Peyer's patch (tissue), 4 donors: ENCODE measurements around the gene DPY19L3. TPM values are rescaled to one million over a fixed set of nuclear protein-coding genes. Genes with fewer than 3 reads are reported as not detected.
"Not testable (repeated sequence)": the region's sequence is repeated elsewhere in the genome, so short reads cannot be mapped to it uniquely, and the experiment has no call there.

Experiments
- DNase-seq, 3 donors: peaks; one replicate each; pipeline ENCODE4 v3.0.0-alpha.2; 2017 to 2019
- H3K27ac ChIP-seq, 4 donors: fragments of 200-600 bp; sonication (generic); one replicate each; pipeline ENCODE4 v1.5.1; 2016 to 2019
- H3K27me3 ChIP-seq, 2 donors: fragments of 200-600 bp; sonication (generic); one replicate each; pipeline ENCODE4 v1.5.1; 2019
- H3K36me3 ChIP-seq, 3 donors: fragments of 200-600 bp; sonication (generic); one replicate each; pipeline ENCODE4 v1.5.1; 2016 to 2019
- H3K4me1 ChIP-seq, 4 donors: fragments of 200-600 bp; sonication (generic); one replicate each; pipeline ENCODE4 v1.5.1; 2016 to 2019
- H3K4me3 ChIP-seq, 4 donors: fragments of 200-600 bp; sonication (generic); 1 replicate in 3 of 4; 2 replicates in 1 of 4; pipeline ENCODE4 v1.5.1; 2016 to 2019; ENCODE audit warnings: mild to moderate bottlenecking in 1 of 4
- H3K9me3 ChIP-seq, 4 donors: fragments of 200-600 bp; sonication (generic); one replicate each; pipeline ENCODE4 v1.5.1; 2016 to 2019; ENCODE audit warnings: mild to moderate bottlenecking in 1 of 4
- POLR2A ChIP-seq, 2 donors: fragments of 450-650 bp; IDR thresholded peaks; one replicate each; pipeline ENCODE4 v1.5.1; 2017; ENCODE audit warnings: antibody characterized with exemption in 2 of 2, mild to moderate bottlenecking in 2 of 2, moderate library complexity in 2 of 2
- total RNA-seq, 4 donors: library from RNA; depleted of rRNA; stranded (reverse); fragments of >200 nt; gene quantifications; one replicate each; pipeline ENCODE4 v1.1.0, GENCODE V29; 2016
- TF ChIP-seq, protein P1 (sequence below), 6 experiments: fragments of 450-650 bp in 4 of 6; fragments of 200-600 bp in 2 of 6; sonication (generic) in 1 of 6; IDR thresholded peaks; one replicate each; pipeline ENCODE4 v1.5.1; 2017 to 2019; ENCODE audit warnings: antibody characterized with exemption in 6 of 6, mild to moderate bottlenecking in 3 of 6, moderate library complexity in 1 of 6

DPY19L3 gene
- total RNA-seq, 4 donors from 2014 or later: 18.2 to 49.5 (median 42.4) TPM

DNA sequence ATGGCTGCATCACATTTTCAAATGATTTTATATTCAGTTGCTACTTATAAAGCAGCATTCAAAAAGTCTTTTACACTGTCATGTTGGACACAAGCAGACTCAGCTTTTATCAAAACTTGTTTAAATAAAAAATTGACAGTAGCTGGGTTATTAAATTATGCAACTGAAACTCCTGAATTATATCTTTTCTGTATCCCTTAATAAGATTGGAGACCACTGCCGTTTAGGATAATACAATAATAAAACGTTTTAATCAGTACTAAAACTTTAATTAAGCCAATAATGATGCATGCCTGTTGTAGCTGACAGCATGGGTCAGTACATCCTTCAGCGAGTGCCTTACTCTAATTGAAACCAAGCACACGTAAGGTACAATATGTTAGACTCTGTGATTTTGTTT is 78.0 kb downstream of the DPY19L3 start:
- DNase-seq: no peak
- Histone ChIP-seq H3K36me3 (peaks cover 0 to 68% (median 0%) of the 10 kb centered on the region in 3 donors), H3K4me1 (no peaks in the 10 kb centered on the region), H3K27ac (no peak overlapping the region), H3K4me3 (no peak overlapping the region), H3K27me3 (no peaks in the 10 kb centered on the region), H3K9me3 (no peaks in the 10 kb centered on the region)
- TF ChIP-seq, protein P1, sequence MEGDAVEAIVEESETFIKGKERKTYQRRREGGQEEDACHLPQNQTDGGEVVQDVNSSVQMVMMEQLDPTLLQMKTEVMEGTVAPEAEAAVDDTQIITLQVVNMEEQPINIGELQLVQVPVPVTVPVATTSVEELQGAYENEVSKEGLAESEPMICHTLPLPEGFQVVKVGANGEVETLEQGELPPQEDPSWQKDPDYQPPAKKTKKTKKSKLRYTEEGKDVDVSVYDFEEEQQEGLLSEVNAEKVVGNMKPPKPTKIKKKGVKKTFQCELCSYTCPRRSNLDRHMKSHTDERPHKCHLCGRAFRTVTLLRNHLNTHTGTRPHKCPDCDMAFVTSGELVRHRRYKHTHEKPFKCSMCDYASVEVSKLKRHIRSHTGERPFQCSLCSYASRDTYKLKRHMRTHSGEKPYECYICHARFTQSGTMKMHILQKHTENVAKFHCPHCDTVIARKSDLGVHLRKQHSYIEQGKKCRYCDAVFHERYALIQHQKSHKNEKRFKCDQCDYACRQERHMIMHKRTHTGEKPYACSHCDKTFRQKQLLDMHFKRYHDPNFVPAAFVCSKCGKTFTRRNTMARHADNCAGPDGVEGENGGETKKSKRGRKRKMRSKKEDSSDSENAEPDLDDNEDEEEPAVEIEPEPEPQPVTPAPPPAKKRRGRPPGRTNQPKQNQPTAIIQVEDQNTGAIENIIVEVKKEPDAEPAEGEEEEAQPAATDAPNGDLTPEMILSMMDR (IDR thresholded peaks at IDR 0.05): no peak
- TF ChIP-seq POLR2A (IDR thresholded peaks at IDR 0.05): no peak

DNA sequence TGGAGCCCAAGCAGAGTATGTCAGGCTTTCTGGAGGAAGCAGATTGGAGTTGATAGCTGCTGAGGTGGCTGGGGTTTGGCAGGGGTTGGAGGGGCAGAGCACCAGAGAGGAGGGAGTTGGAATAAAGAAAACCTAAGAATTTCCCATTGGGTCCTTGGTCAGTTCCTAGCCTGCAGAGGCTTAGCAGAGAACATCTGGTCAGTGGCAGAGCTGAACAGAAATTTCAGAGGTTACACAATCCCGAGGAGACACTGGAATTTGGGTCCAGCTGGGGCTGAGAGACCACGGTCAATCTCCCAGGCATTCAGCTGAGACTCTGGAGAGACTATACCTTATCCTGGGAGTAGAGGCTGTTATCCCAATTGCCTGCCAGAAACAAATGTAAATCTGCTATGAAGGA is 84.4 kb downstream of the DPY19L3 start:
- Histone ChIP-seq H3K36me3 (peaks cover 0 to 13% (median 0%) of the 10 kb centered on the region in 3 donors), H3K4me3 (no peak overlapping the region), H3K27ac (no peak overlapping the region), H3K27me3 (no peaks in the 10 kb centered on the region), H3K9me3 (no peaks in the 10 kb centered on the region), H3K4me1 (no peaks in the 10 kb centered on the region)
- TF ChIP-seq, protein P1 (IDR thresholded peaks at IDR 0.05): no peak
- no peak for TF ChIP-seq POLR2A (IDR thresholded peaks at IDR 0.05)
- DNase-seq: no peak

DNA sequence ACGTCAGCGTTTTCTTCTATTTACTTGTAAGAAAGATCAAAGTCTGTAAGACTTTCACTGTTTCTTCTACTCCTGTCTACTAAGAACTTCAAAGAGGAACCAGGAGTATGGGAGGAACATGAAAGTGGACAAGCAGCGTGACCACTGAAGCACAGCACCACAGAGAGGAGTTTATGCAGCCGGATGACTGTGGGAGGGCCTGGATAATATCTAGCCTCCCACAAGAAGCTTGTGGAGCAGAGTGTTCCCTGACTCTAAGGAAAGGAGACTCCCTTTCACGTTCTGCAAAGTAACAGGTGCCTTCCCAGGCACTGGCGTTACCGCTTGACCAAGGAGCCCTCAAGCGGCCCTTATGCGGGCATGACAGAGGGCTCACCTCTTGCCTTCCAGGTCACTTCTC is 91.8 kb downstream of the DPY19L3 start:
- Histone ChIP-seq H3K9me3 (no peaks in the 10 kb centered on the region), H3K4me3 (no peak overlapping the region), H3K36me3 (no peaks in the 10 kb centered on the region), H3K4me1 (no peaks in the 10 kb centered on the region), H3K27ac (no peak overlapping the region), H3K27me3 (no peaks in the 10 kb centered on the region)
- DNase-seq: no peak
- TF ChIP-seq, protein P1 (IDR thresholded peaks at IDR 0.05): no peak
- no peak for TF ChIP-seq POLR2A (IDR thresholded peaks at IDR 0.05)

DNA sequence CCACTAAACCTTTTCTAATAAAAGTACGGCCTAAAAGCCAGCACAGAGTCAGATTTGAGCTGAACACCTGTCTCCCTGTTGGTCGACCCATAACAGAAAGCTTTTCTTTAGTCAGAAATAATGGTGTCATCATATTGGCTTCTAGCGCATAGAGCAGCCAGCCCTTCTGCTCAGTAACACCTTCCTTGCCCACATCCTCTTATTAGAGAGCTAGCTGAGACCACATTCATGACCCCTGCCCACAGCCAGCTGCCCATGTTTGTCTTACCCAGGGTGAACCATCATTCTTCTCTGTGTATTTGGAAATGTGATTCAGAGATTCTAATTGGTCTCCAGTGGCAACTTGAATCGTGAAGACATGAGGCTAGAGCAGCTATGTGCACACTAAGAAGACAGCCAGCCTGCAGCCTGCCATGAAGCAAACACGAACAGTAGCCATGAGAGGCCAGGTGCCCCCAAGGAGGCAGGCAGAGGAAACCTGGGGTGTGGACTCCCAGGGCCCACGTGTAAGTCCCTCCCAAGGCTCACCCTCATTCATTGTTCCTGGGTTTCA is 93.2 kb downstream of the DPY19L3 start:
- no peak for DNase-seq
- TF ChIP-seq, protein P1 (IDR thresholded peaks at IDR 0.05): no peak
- TF ChIP-seq POLR2A (IDR thresholded peaks at IDR 0.05): no peak
- Histone ChIP-seq H3K36me3 (no peaks in the 10 kb centered on the region), H3K27ac (no peak overlapping the region), H3K4me3 (no peak overlapping the region), H3K9me3 (no peaks in the 10 kb centered on the region), H3K4me1 (no peaks in the 10 kb centered on the region), H3K27me3 (no peaks in the 10 kb centered on the region)

DNA sequence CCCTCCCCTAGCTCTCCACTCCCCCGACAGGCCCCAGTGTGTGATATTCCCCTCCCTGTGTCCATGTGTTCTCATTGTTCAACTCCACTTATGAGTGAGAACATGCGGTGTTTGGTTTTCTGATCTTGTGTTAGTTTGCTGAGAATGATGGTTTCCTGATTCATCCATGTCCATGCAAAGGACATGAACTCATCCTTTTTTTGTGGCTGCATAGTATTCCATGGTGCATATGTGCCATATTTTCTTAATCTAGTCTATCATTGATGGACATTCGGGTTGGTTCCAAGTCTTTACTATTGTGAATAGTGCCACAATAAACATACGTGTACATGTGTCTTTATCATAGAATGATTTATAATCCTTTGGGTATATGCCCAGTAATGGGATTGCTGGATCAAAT is 106.9 kb downstream of the DPY19L3 start:
- not testable (repeated sequence) for H3K9me3 ChIP-seq, H3K4me3 ChIP-seq, H3K27ac ChIP-seq

DNA sequence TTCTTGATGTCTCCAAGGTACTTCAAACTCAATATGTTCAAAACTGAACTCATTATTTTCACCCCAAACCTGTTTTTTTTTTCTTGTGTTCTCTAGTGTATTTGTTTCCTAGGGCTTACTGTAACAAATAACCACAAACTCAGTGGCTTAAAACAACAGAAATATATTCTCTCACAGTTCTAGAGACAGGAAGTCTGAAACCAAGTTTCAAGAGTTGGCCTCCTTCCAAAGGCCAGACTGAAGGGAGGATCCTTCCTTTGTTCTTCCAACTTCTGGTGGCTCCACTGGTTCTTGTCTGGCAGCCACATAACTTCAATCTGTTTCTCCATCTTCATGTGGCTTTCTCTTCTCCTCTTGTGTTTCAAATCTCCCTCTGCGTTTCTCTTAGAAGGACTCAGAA is 113.5 kb downstream of the DPY19L3 start:
- no peak for TF ChIP-seq POLR2A (IDR thresholded peaks at IDR 0.05)
- TF ChIP-seq, protein P1 (IDR thresholded peaks at IDR 0.05): no peak
- no peak for DNase-seq
- Histone ChIP-seq H3K4me3 (no peak overlapping the region), H3K27ac (no peak overlapping the region), H3K9me3 (no peaks in the 10 kb centered on the region), H3K27me3 (no peaks in the 10 kb centered on the region), H3K36me3 (no peaks in the 10 kb centered on the region), H3K4me1 (no peaks in the 10 kb centered on the region)

More for the DNA sequence above, 106.9 kb downstream of the DPY19L3 start:
- not testable (repeated sequence) for H3K36me3 ChIP-seq, H3K27me3 ChIP-seq, H3K4me1 ChIP-seq, DNase-seq
